Astrocyte (in vitro differentiated cells and primary cell): ENCODE data around the gene ATG4C. TPM values are rescaled to one million over a fixed set of nuclear protein-coding genes. Genes with fewer than 3 reads are reported as not detected.

Experiments
- DNase-seq: peaks from one replicate; pipeline ENCODE4 v3.0.0-alpha.2; 2010; ENCODE audit warnings: low read depth
- FAIRE-seq: peaks from 2 replicates; lab custom pipeline; 2011; peaks lifted over from hg19 to GRCh38; lab: Jason Lieb, UNC
- H2AFZ ChIP-seq: 2 replicates; pipeline ENCODE4 v1.6.0; 2012; ENCODE audit warnings: low read depth, low read length, inconsistent platforms
- H3K27ac ChIP-seq: 2 replicates; pipeline ENCODE4 v1.5.1; 2011; ENCODE audit warnings: low read depth, low read length, inconsistent platforms
- H3K27me3 ChIP-seq: 2 replicates; pipeline ENCODE4 v1.6.0; 2011; ENCODE audit warnings: low read length, inconsistent platforms; ENCODE audit not compliant: insufficient read depth
- H3K36me3 ChIP-seq: 2 replicates; pipeline ENCODE4 v1.5.1; 2011; ENCODE audit warnings: low read length, inconsistent platforms; ENCODE audit not compliant: insufficient read depth
- H3K4me1 ChIP-seq: 2 replicates; pipeline ENCODE4 v1.5.1; 2011; ENCODE audit warnings: low read length, inconsistent platforms; ENCODE audit not compliant: insufficient read depth
- H3K4me2 ChIP-seq: 2 replicates; pipeline ENCODE4 v1.6.0; 2012; ENCODE audit warnings: low read length, inconsistent platforms
- H3K4me3 ChIP-seq: 2 replicates; pipeline ENCODE4 v1.5.1; 2011; ENCODE audit warnings: low read depth, mild to moderate bottlenecking, low read length, inconsistent platforms; ENCODE audit not compliant: insufficient read depth
- H3K79me2 ChIP-seq: 2 replicates; pipeline ENCODE4 v1.6.0; 2012; ENCODE audit warnings: mild to moderate bottlenecking, low read length, inconsistent platforms; ENCODE audit not compliant: insufficient read depth
- H3K9ac ChIP-seq: 2 replicates; pipeline ENCODE4 v1.6.0; 2012; ENCODE audit warnings: mild to moderate bottlenecking, low read length, inconsistent platforms
- H3K9me3 ChIP-seq: 2 replicates; pipeline ENCODE4 v1.5.1; 2012; ENCODE audit warnings: low read depth, mild to moderate bottlenecking, low read length, inconsistent platforms; ENCODE audit not compliant: insufficient read depth
- H4K20me1 ChIP-seq: 2 replicates; pipeline ENCODE4 v1.6.0; 2012; ENCODE audit warnings: low read length, inconsistent platforms; ENCODE audit not compliant: insufficient read depth
- H3K27ac Mint-ChIP-seq: one replicate; pipeline ENCODE4 v1.8.0; 2021; ENCODE audit warnings: mild to moderate bottlenecking, mixed read lengths; ENCODE audit not compliant: unreplicated experiment
- H3K27me3 Mint-ChIP-seq: one replicate; pipeline ENCODE4 v1.8.0; 2021; ENCODE audit warnings: low read depth, mixed read lengths; ENCODE audit not compliant: unreplicated experiment
- H3K36me3 Mint-ChIP-seq: one replicate; pipeline ENCODE4 v1.8.0; 2021; ENCODE audit warnings: low read depth, mixed read lengths; ENCODE audit not compliant: unreplicated experiment
- H3K4me1 Mint-ChIP-seq: one replicate; pipeline ENCODE4 v1.8.0; 2021; ENCODE audit warnings: low read depth, mixed read lengths; ENCODE audit not compliant: unreplicated experiment
- H3K4me3 Mint-ChIP-seq: one replicate; pipeline ENCODE4 v1.8.0; 2021; ENCODE audit warnings: mild to moderate bottlenecking, moderate library complexity, mixed read lengths; ENCODE audit not compliant: unreplicated experiment
- H3K9me3 Mint-ChIP-seq: one replicate; pipeline ENCODE4 v1.8.0; 2021; ENCODE audit warnings: mild to moderate bottlenecking, mixed read lengths; ENCODE audit not compliant: unreplicated experiment
- CTCF ChIP-seq: IDR thresholded peaks from 2 replicates; pipeline ENCODE4 v1.5.1; 2011; ENCODE audit warnings: low read depth, mild to moderate bottlenecking, inconsistent platforms, low read length, moderate library complexity; ENCODE audit not compliant: insufficient read depth
- EZH2 ChIP-seq: IDR thresholded peaks from 2 replicates; pipeline ENCODE4 v1.6.1; 2012; ENCODE audit warnings: mild to moderate bottlenecking, low read length, inconsistent platforms; ENCODE audit not compliant: insufficient read depth
- total RNA-seq: library from RNA; stranded (reverse); gene quantifications from 2 replicates; pipeline ENCODE4 v1.2.1, GENCODE V29; 2021

Gene ATG4C
- total RNA-seq, 1 donor from 2014 or later, result 7.0 TPM

DNA sequence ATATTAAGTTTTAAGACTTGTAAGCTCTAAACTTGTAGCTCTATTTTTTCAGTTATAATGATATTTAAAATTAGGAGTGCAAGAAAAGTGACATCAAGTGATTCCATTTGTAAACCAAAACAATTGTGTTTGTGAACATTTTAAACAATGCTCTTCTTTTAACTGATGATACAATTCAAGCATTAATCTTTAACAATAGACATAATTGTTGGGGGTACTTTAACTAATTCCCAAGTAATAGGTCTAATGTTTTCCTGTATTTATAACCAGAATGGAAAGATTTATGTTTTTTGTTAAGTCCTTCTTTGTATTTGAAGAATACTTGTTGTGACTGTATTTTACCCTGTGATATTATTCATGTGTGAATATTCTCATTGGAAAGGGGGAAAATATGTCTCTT, 6.8 kb downstream of the ATG4C start:
- no peak for FAIRE-seq
- Histone ChIP-seq H3K9ac (no peak overlapping the region), H3K27me3 (no peaks in the 10 kb centered on the region), H3K9me3 (no peaks in the 10 kb centered on the region), H3K4me1 (no peaks in the 10 kb centered on the region), H3K36me3 (no peaks in the 10 kb centered on the region), H3K4me2 (no peak overlapping the region), H3K4me3 (no peak overlapping the region), H2AFZ (no peak overlapping the region), H3K79me2 (peaks cover 6% of the 10 kb centered on the region), H3K27ac (no peak overlapping the region), H4K20me1 (no peaks in the 10 kb centered on the region)
- Mint-ChIP-seq H3K4me3 (no peak overlapping the region), H3K36me3 (no peaks in the 10 kb centered on the region), H3K27me3 (no peaks in the 10 kb centered on the region), H3K27ac (no peak overlapping the region), H3K9me3 (no peaks in the 10 kb centered on the region), H3K4me1 (no peaks in the 10 kb centered on the region)
- no peak for TF ChIP-seq EZH2
- no peak for TF ChIP-seq CTCF
- no peak for DNase-seq

GRCh38 chr1:62794053-62794452, 10.1 kb downstream of the ATG4C start:
- Histone ChIP-seq H4K20me1 (no peaks in the 10 kb centered on the region), H3K4me2 (no peak overlapping the region), H2AFZ (no peak overlapping the region), H3K36me3 (no peaks in the 10 kb centered on the region), H3K27me3 (no peaks in the 10 kb centered on the region), H3K27ac (no peak overlapping the region), H3K9me3 (no peaks in the 10 kb centered on the region), H3K4me3 (no peak overlapping the region), H3K4me1 (no peaks in the 10 kb centered on the region), H3K9ac (no peak overlapping the region), H3K79me2 (no peaks in the 10 kb centered on the region)
- DNase-seq (no peak), FAIRE-seq (no peak)
- no peak overlapping the region for H3K4me3 Mint-ChIP-seq
- no peak overlapping the region for H3K27ac Mint-ChIP-seq
- TF ChIP-seq CTCF (no peak), EZH2 (no peak)
- H3K27me3 Mint-ChIP-seq, result no peaks in the 10 kb centered on the region
- H3K9me3 Mint-ChIP-seq, result no peaks in the 10 kb centered on the region
- H3K36me3 Mint-ChIP-seq, result no peaks in the 10 kb centered on the region
- no peaks in the 10 kb centered on the region for H3K4me1 Mint-ChIP-seq

GRCh38 chr1:62796221-62796620, 12.3 kb downstream of the ATG4C start:
- no peak for TF ChIP-seq EZH2
- TF ChIP-seq CTCF, result no peak
- no peak overlapping the region for H3K27ac Mint-ChIP-seq

More at GRCh38 chr1:62796221-62796620, 12.3 kb downstream of the ATG4C start:
- Mint-ChIP-seq H3K9me3 (no peaks in the 10 kb centered on the region), H3K36me3 (peaks cover 1% of the 10 kb centered on the region), H3K4me1 (no peaks in the 10 kb centered on the region), H3K27me3 (no peaks in the 10 kb centered on the region), H3K4me3 (no peak overlapping the region)
- no peaks in the 10 kb centered on the region for H3K79me2 ChIP-seq
- FAIRE-seq (no peak), DNase-seq (no peak)
- H3K4me2 ChIP-seq, result no peak overlapping the region
- no peak overlapping the region for H3K9ac ChIP-seq
- no peak overlapping the region for H3K27ac ChIP-seq
- no peak overlapping the region for H2AFZ ChIP-seq
- no peak overlapping the region for H3K4me3 ChIP-seq
- no peaks in the 10 kb centered on the region for H3K36me3 ChIP-seq
- H4K20me1 ChIP-seq, result no peaks in the 10 kb centered on the region
- no peaks in the 10 kb centered on the region for H3K4me1 ChIP-seq
- H3K9me3 ChIP-seq, result no peaks in the 10 kb centered on the region
- H3K27me3 ChIP-seq, result no peaks in the 10 kb centered on the region
